Suprapubic skin (tissue), 4 donors: Measurements from ENCODE around the gene ASPN. TPM values are rescaled to one million over a fixed set of nuclear protein-coding genes. Genes with fewer than 3 reads are reported as not detected.

Source experiments
- DNase-seq, 2 donors: peaks; one replicate each; pipeline ENCODE4 v3.0.0-alpha.2; 2019; ENCODE audit warnings: low spot score in 2 of 2
- H3K27ac ChIP-seq: fragments of 200-600 bp; sonication (generic); one replicate; pipeline ENCODE4 v1.5.1; 2019
- H3K27me3 ChIP-seq: fragments of 200-600 bp; sonication (generic); one replicate; pipeline ENCODE4 v1.5.1; 2019
- H3K36me3 ChIP-seq: fragments of 200-600 bp; sonication (generic); one replicate; pipeline ENCODE4 v1.5.1; 2019
- H3K4me1 ChIP-seq: fragments of 200-600 bp; sonication (generic); one replicate; pipeline ENCODE4 v1.5.1; 2019
- H3K4me3 ChIP-seq: fragments of 200-600 bp; sonication (generic); one replicate; pipeline ENCODE4 v1.5.1; 2019; ENCODE audit warnings: mild to moderate bottlenecking
- H3K9me3 ChIP-seq: fragments of 200-600 bp; sonication (generic); one replicate; pipeline ENCODE4 v1.5.1; 2019
- CTCF ChIP-seq, 2 donors: fragments of 200-600 bp in 1 of 2; fragments of 450-650 bp in 1 of 2; sonication (generic) in 1 of 2; IDR thresholded peaks; one replicate each; pipeline ENCODE4 v1.5.1; 2016 to 2019; ENCODE audit warnings: antibody characterized with exemption in 2 of 2, mild to moderate bottlenecking in 1 of 2, moderate library complexity in 1 of 2
- EP300 ChIP-seq: sonication (generic); formaldehyde crosslinking; IDR thresholded peaks from one replicate; pipeline ENCODE4 v1.6.1; 2017; ENCODE audit warnings: antibody characterized with exemption
- POLR2A ChIP-seq, 2 donors: fragments of 450-650 bp; IDR thresholded peaks; one replicate each; pipeline ENCODE4 v1.6.1; 2017; ENCODE audit warnings: antibody characterized with exemption in 2 of 2, mild to moderate bottlenecking in 2 of 2, moderate library complexity in 2 of 2
- POLR2AphosphoS5 ChIP-seq, 3 donors: sonication (generic); formaldehyde crosslinking; IDR thresholded peaks; one replicate each; pipeline ENCODE4 v1.6.1; 2017; ENCODE audit warnings: antibody characterized with exemption in 3 of 3
- WGBS: methylation state at CpG from one replicate; pipeline ENCODE4 v1.1.5; 2018; 5-methylcytosine and 5-hydroxymethylcytosine counted together
- total RNA-seq, 4 donors: library from RNA; depleted of rRNA; stranded (reverse); fragments of >200 nt; gene quantifications; one replicate each; pipeline ENCODE4 v1.1.0, GENCODE V29; 2016

The ASPN gene
- total RNA-seq, 4 donors from 2014 or later, result 2.8 to 13.3 (median 5.3) TPM

GRCh38 chr9:92518199-92518598 is 35.9 kb upstream of the ASPN start:
- no peaks in the 10 kb centered on the region for H3K27me3 ChIP-seq
- TF ChIP-seq POLR2AphosphoS5 (IDR thresholded peaks at IDR 0.05) (no peak), CTCF (IDR thresholded peaks at IDR 0.05) (no peak)
- no peak for DNase-seq
- H3K9me3 ChIP-seq, result no peaks in the 10 kb centered on the region
- H3K4me3 ChIP-seq, result no peak overlapping the region
- no peaks in the 10 kb centered on the region for H3K4me1 ChIP-seq
- H3K27ac ChIP-seq, result no peak overlapping the region
- H3K36me3 ChIP-seq, result peaks cover 4% of the 10 kb centered on the region
- 89% methylated on average over 4 of the region's 4 CpGs for WGBS

GRCh38 chr9:92517046-92517445 is 34.7 kb upstream of the ASPN start:
- Histone ChIP-seq H3K27ac (no peak overlapping the region), H3K9me3 (no peaks in the 10 kb centered on the region), H3K27me3 (no peaks in the 10 kb centered on the region), H3K4me3 (no peak overlapping the region), H3K36me3 (peaks cover 4% of the 10 kb centered on the region), H3K4me1 (peaks cover under 1% of the 10 kb centered on the region)
- WGBS, result 87% methylated on average over 3 of the region's 3 CpGs
- DNase-seq, result no peak
- TF ChIP-seq EP300, result no peak
- no peak for TF ChIP-seq CTCF (IDR thresholded peaks at IDR 0.05)
- TF ChIP-seq POLR2AphosphoS5 (IDR thresholded peaks at IDR 0.05), result no peak
- TF ChIP-seq POLR2A (IDR thresholded peaks at IDR 0.05), result no peak

- no peaks in the 10 kb centered on the region for H3K27me3 ChIP-seq
- DNase-seq, result no peak
- H3K9me3 ChIP-seq, result no peaks in the 10 kb centered on the region
- no peak overlapping the region for H3K4me3 ChIP-seq
- H3K36me3 ChIP-seq, result peaks cover 4% of the 10 kb centered on the region
- TF ChIP-seq EP300, result no peak
- TF ChIP-seq CTCF (IDR thresholded peaks at IDR 0.05), result no peak
- TF ChIP-seq POLR2A (IDR thresholded peaks at IDR 0.05), result no peak
- no peak for TF ChIP-seq POLR2AphosphoS5 (IDR thresholded peaks at IDR 0.05)
- WGBS, result 85% methylated on average over 1 of the region's 1 CpG
- H3K27ac ChIP-seq, result no peak overlapping the region
- H3K4me1 ChIP-seq, result peaks cover 6% of the 10 kb centered on the region
Measured at GRCh38 chr9:92516521-92516920, 34.2 kb upstream of the ASPN start.

GRCh38 chr9:92514635-92515034 is 32.3 kb upstream of the ASPN start:
- Histone ChIP-seq H3K27ac (no peak overlapping the region), H3K4me1 (peaks cover 11% of the 10 kb centered on the region), H3K27me3 (no peaks in the 10 kb centered on the region), H3K36me3 (peaks cover 4% of the 10 kb centered on the region), H3K4me3 (no peak overlapping the region), H3K9me3 (no peaks in the 10 kb centered on the region)
- TF ChIP-seq POLR2A (IDR thresholded peaks at IDR 0.05), result no peak
- TF ChIP-seq CTCF (IDR thresholded peaks at IDR 0.05), result no peak
- no peak for TF ChIP-seq POLR2AphosphoS5 (IDR thresholded peaks at IDR 0.05)
- TF ChIP-seq EP300, result no peak
- DNase-seq, result no peak
- 95% methylated on average over 10 of the region's 10 CpGs for WGBS

- Histone ChIP-seq H3K27ac (no peak overlapping the region), H3K9me3 (no peaks in the 10 kb centered on the region), H3K4me3 (no peak overlapping the region), H3K4me1 (peaks cover 11% of the 10 kb centered on the region), H3K27me3 (no peaks in the 10 kb centered on the region), H3K36me3 (peaks cover 4% of the 10 kb centered on the region)
- no peak for TF ChIP-seq CTCF (IDR thresholded peaks at IDR 0.05)
- no peak for TF ChIP-seq POLR2AphosphoS5 (IDR thresholded peaks at IDR 0.05)
- TF ChIP-seq POLR2A (IDR thresholded peaks at IDR 0.05), result no peak
- no peak for TF ChIP-seq EP300
- WGBS, result 77% methylated on average over 3 of the region's 3 CpGs
- DNase-seq, result no peak
Measured at GRCh38 chr9:92513349-92513748, 31.0 kb upstream of the ASPN start.
